GM12872 (cell line): ENCODE results near the gene TDRD9.

ENCODE experiments used
- CTCF ChIP-seq: IDR thresholded peaks from 3 replicates; pipeline ENCODE4 v1.5.1; 2011; ENCODE audit warnings: low read depth, mild to moderate bottlenecking, low read length, moderate library complexity; ENCODE audit not compliant: insufficient read depth

Gene TDRD9

GRCh38 chr14:104096751-104097700 is 168.8 kb downstream of the TDRD9 start:
- TF ChIP-seq CTCF, result peak; percentile 8; the same call in 1 of the 3 replicates

- no peak for TF ChIP-seq CTCF
These were observed 170.2 kb downstream of the TDRD9 start for GRCh38 chr14:104098272-104099095.

GRCh38 chr14:104099096-104100041 is 171.1 kb downstream of the TDRD9 start:
- no peak for TF ChIP-seq CTCF

GRCh38 chr14:104100171-104101085 is 172.2 kb downstream of the TDRD9 start:
- TF ChIP-seq CTCF, result no peak

- TF ChIP-seq CTCF, result no peak
These were observed 172.9 kb downstream of the TDRD9 start for GRCh38 chr14:104101086-104101621.

- no peak for TF ChIP-seq CTCF
These were observed 173.5 kb downstream of the TDRD9 start for GRCh38 chr14:104101651-104102281.
